ENCODE results near the gene ZNF311. TPM values are rescaled to one million over a fixed set of nuclear protein-coding genes. Genes with fewer than 3 reads are reported as not detected.

The ZNF311 gene
- total RNA-seq, 4 donors from 2014 or later, result 0.11 TPM; not detected in 3

- Histone ChIP-seq H3K27ac (no peak overlapping the region), H3K4me3 (no peak overlapping the region), H3K9me3 (no peaks in the 10 kb centered on the region), H3K27me3 (peaks cover 29 to 43% (median 34%) of the 10 kb centered on the region in 3 donors), H3K4me1 (peaks cover 0 to 9% of the 10 kb centered on the region in 2 donors), H3K36me3 (no peaks in the 10 kb centered on the region)
- intact Hi-C loops (cut with DNase I; ENCODE audit: low total_unique reads), result loop anchor here (1.0 kb wide), 2 partner anchors 180 to 331 kb away; no protein-coding TSS in a partner anchor
- TF ChIP-seq POLR2A (IDR thresholded peaks at IDR 0.05) (no peak), CTCF (IDR thresholded peaks at IDR 0.05 in 4 of 5, conservative IDR thresholded peaks at IDR 0.05 in 1 of 5) (no peak)
- in situ Hi-C loops (cut with MboI; ENCODE audit: low sequenced_read_pairs in 4 of 4), result loop anchor here (5.0 to 10.0 kb wide), 4 partner anchors 180 to 330 kb away; no protein-coding TSS in a partner anchor
- ATAC-seq (no peak), DNase-seq (no peak)
Observed at GRCh38 chr6:29017428-29017802, 12.3 kb upstream of the ZNF311 start.

DNA sequence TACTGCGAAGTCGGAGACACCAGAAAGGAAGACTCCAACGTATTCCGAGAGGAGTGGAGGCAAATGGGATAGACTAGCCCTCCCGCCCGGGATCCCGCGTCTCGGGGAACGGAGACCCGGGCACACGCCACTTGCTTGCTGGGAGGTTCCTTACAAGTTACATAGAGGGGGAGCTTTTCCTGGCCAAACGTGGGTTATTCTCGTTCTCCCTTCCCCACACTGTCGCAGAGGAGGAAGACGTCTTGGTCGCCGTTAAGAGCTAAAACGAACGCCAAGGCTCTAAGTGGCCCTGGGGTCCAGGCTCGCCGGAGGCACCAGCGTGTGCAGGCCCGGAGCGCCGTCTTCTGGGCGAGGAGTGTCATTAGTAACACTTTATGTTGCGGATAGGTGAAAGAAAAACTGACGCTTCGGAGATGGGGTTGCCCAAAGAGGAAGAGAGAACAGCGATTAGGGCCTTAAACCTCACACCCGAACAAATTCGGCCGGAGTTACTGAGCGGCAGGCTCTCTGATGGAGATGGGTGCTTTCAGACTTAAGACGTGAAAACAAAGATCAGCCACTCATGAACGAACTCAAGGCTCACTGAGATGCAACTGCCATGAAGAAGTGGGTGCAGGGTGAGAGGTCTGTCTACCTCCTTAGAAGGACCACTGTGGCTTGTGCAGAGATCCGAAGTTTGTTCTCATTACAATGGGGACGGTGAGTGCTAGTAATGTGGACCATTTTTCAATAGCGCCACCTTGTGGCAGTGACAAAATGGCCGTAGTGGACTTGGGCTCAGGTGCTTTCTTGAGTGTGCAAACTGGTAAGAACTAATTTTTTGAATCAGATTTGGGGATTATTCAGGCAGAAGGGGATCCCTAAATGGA lies 11.7 kb upstream of the ZNF311 start:
- Histone ChIP-seq H3K36me3 (no peaks in the 10 kb centered on the region), H3K4me3 (peak overlapping the region; percentile 40 to 56 (median 46)), H3K4me1 (peaks cover 0 to 9% of the 10 kb centered on the region in 2 donors), H3K27ac (no peak overlapping the region), H3K9me3 (no peaks in the 10 kb centered on the region), H3K27me3 (peaks cover 34 to 49% (median 40%) of the 10 kb centered on the region in 3 donors)
- DNase-seq (peak; percentile 29 to 59), ATAC-seq (peak; percentile 79 to 81)
- intact Hi-C loops (cut with DNase I; ENCODE audit: low total_unique reads), result loop anchor here (1.0 kb wide), 2 partner anchors 179 to 330 kb away; no protein-coding TSS in a partner anchor
- TF ChIP-seq CTCF (IDR thresholded peaks at IDR 0.05 in 4 of 5, conservative IDR thresholded peaks at IDR 0.05 in 1 of 5), result peak; percentile 49 to 83 (median 79)
- TF ChIP-seq POLR2A (IDR thresholded peaks at IDR 0.05), result no peak
- in situ Hi-C loops (cut with MboI; ENCODE audit: low sequenced_read_pairs in 4 of 4), result loop anchor here (5.0 to 10.0 kb wide), 4 partner anchors 179 to 329 kb away; no protein-coding TSS in a partner anchor

DNA sequence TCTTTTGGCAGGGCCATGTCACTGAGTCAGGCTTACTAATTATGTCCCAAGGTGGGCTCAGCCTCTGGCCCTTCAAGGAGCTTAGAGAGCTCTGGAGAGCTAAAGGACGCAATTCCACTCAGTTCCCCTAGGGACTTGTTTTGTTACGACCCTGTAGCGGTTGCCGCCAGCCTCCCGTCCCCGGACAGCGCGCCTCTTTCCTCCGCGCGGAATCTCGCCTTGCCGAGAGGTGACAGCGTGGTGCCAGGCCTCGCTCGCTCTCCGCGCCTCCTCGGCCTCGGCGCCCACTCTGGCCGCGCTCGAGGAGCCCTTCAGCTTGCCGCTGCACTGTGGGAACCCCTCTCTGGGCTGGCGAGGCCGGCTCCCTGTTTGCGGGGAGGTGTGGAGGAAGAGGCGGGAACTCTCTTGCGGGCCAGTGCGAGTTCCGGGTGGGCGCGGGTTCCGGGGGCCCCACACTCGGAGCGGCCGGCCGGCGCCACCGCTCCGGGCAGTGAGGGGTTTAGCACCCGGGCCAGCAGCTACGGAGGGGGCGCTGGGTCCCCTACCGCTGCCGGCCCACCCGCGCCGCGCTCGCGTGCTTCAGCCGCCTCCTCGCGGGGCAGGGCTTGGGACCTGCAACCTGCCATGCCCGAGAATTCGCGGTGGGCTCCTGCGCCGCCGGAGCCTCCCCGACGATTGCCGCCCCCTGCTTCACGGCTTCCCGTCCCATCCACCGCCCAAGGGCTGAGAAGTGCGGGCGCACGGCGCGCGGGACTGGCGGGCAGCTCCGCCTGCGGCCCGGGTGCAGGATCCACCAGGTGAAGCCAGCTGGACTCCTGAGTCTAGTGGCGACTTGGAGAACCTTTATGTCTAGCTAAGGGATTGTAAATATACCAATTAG lies 9.9 kb upstream of the ZNF311 start:
- TF ChIP-seq POLR2A (IDR thresholded peaks at IDR 0.05), result no peak
- no peak for TF ChIP-seq CTCF (IDR thresholded peaks at IDR 0.05 in 4 of 5, conservative IDR thresholded peaks at IDR 0.05 in 1 of 5)
- H3K36me3 ChIP-seq, result no peaks in the 10 kb centered on the region
- intact Hi-C loops (cut with DNase I; ENCODE audit: low total_unique reads), result no loop called here
- DNase-seq (no peak), ATAC-seq (no peak)
- peaks cover 0 to 9% of the 10 kb centered on the region in 2 donors for H3K4me1 ChIP-seq
- H3K9me3 ChIP-seq, result no peaks in the 10 kb centered on the region
- H3K27ac ChIP-seq, result no peak overlapping the region
- H3K4me3 ChIP-seq, result no peak overlapping the region
- in situ Hi-C loops (cut with MboI; ENCODE audit: low sequenced_read_pairs in 4 of 4), result loop anchor here (5.0 to 10.0 kb wide), 4 partner anchors 178 to 328 kb away; no protein-coding TSS in a partner anchor
- H3K27me3 ChIP-seq, result peaks cover 39 to 58% (median 55%) of the 10 kb centered on the region in 3 donors

DNA sequence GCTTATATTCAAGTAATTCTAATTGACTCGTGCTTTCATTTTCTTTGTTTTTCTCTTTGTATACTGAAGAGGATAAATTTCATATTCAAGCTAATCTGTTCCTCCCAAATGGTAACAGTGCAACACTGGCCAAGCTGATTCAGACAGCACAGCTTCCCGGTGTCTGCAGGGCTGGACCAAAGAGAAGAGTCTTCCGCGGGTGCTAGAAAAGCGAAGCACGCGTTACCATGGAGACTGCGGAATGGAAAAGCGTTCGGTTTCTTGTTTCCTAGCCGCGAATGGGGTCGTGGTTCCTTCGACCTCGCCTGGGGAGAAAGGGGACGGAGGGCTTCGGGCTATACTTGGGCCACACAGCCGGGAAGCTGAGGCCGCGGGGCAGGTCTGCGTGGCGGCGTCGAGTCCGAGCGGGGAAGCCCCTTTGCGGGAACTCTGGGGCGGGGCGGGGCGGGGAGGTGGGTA lies 6.2 kb upstream of the ZNF311 start:
- H3K4me3 ChIP-seq, result peak overlapping the region; percentile 38 to 46 (median 43)
- no peak overlapping the region for H3K27ac ChIP-seq
- in situ Hi-C loops (cut with MboI; ENCODE audit: low sequenced_read_pairs in 4 of 4), result loop anchor here in 3 of 4 donors (5.0 to 10.0 kb wide), 3 partner anchors 174 to 317 kb away; no protein-coding TSS in a partner anchor
- no peak for DNase-seq
- intact Hi-C loops (cut with DNase I; ENCODE audit: low total_unique reads), result no loop called here
- ATAC-seq, result no peak
- TF ChIP-seq POLR2A (IDR thresholded peaks at IDR 0.05), result no peak
- TF ChIP-seq CTCF (IDR thresholded peaks at IDR 0.05 in 4 of 5, conservative IDR thresholded peaks at IDR 0.05 in 1 of 5), result no peak
- no peaks in the 10 kb centered on the region for H3K36me3 ChIP-seq
- H3K27me3 ChIP-seq, result peaks cover 35 to 57% (median 52%) of the 10 kb centered on the region in 3 donors
- no peaks in the 10 kb centered on the region for H3K9me3 ChIP-seq
- peaks cover 0 to 1% of the 10 kb centered on the region in 2 donors for H3K4me1 ChIP-seq

Measured in gastrocnemius medialis (tissue), 4 donors.